ENCODE measurements around the gene TCF12.

The TCF12 gene

DNA sequence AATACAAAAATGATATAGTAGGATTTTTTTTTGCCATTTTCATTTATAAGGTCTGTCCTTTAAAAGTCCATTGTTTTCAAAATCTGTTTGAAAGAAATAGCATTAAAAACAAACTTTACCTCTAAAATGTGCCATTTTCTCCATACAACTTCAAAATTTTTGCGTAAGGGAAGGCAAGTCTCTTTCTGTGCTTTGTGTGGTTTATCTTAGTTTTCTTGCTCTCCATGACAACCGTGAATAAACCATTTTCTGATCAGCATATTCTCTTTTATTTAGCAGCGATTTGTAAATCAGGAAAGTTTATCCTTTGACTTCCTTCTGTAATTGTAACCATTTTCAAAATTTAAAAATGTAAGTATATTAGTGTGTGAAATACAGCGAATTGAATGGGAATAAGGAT lies 310.0 kb downstream of the TCF12 start:
- H3K27ac ChIP-seq, result no peak overlapping the region
- H3K4me2 ChIP-seq (ENCODE audit: low read length), result no peak overlapping the region
- H3K27me3 ChIP-seq (ENCODE audit: control insufficient read depth, insufficient read depth, low read length), result no peaks in the 10 kb centered on the region
- TF ChIP-seq, protein P1, sequence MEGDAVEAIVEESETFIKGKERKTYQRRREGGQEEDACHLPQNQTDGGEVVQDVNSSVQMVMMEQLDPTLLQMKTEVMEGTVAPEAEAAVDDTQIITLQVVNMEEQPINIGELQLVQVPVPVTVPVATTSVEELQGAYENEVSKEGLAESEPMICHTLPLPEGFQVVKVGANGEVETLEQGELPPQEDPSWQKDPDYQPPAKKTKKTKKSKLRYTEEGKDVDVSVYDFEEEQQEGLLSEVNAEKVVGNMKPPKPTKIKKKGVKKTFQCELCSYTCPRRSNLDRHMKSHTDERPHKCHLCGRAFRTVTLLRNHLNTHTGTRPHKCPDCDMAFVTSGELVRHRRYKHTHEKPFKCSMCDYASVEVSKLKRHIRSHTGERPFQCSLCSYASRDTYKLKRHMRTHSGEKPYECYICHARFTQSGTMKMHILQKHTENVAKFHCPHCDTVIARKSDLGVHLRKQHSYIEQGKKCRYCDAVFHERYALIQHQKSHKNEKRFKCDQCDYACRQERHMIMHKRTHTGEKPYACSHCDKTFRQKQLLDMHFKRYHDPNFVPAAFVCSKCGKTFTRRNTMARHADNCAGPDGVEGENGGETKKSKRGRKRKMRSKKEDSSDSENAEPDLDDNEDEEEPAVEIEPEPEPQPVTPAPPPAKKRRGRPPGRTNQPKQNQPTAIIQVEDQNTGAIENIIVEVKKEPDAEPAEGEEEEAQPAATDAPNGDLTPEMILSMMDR (IDR thresholded peaks at IDR 0.05), result no peak
- no peaks in the 10 kb centered on the region for H3K4me1 ChIP-seq
- H3K4me3 ChIP-seq (ENCODE audit: low read depth, low read length), result no peak overlapping the region
- H3K9ac ChIP-seq, result no peak overlapping the region
- no peaks in the 10 kb centered on the region for H3K36me3 ChIP-seq (ENCODE audit: control insufficient read depth, insufficient read depth, low read length)
- peaks cover 2% of the 10 kb centered on the region for H3K79me2 ChIP-seq
- no peaks in the 10 kb centered on the region for H3K9me3 ChIP-seq (ENCODE audit: control insufficient read depth, low read length)
- no peak overlapping the region for H2AFZ ChIP-seq

DNA sequence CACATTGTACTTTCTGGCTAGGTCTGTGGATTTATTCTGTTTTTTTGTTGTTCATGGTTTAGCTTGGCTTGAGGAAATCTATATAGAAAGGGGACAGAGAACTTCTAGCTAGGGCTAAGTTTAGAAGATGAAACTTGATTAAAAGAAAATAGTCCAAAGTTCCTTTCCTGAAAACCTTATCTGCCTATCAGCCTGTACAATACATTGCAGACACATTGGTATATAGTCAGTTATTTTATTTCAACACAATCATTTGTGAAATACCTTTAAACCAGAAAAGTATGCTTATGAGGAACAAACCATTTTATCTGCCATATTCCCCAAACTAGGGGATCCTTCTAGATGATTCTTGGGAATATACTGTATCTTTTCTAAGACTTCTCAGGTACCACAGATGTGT lies 310.6 kb downstream of the TCF12 start:
- H3K9me3 ChIP-seq (ENCODE audit: control insufficient read depth, low read length), result no peaks in the 10 kb centered on the region
- no peaks in the 10 kb centered on the region for H3K36me3 ChIP-seq (ENCODE audit: control insufficient read depth, insufficient read depth, low read length)
- no peak overlapping the region for H3K4me2 ChIP-seq (ENCODE audit: low read length)
- H2AFZ ChIP-seq, result no peak overlapping the region
- no peak overlapping the region for H3K9ac ChIP-seq
- peaks cover 2% of the 10 kb centered on the region for H3K79me2 ChIP-seq
- no peaks in the 10 kb centered on the region for H3K27me3 ChIP-seq (ENCODE audit: control insufficient read depth, insufficient read depth, low read length)
- H3K4me1 ChIP-seq, result no peaks in the 10 kb centered on the region
- no peak overlapping the region for H3K4me3 ChIP-seq (ENCODE audit: low read depth, low read length)
- TF ChIP-seq, protein P1 (IDR thresholded peaks at IDR 0.05), result no peak
- H3K27ac ChIP-seq, result no peak overlapping the region

DNA sequence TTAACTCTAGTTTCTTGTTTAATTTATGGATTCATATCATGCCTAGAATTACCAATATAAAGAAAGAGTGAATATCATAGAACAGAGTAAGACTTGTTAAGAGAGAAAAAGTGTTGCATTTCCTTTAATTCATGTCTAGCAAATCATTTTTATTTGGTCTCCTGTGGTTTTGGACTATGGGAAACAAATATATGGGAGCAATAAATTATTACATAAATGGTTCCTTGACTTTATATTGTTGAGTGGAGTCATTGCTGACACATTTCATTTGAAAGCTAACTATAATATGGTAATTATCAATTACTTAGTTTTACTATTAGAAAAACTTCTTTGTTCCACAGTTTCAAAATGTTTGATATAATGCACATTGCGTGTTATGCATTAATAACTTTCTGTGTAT lies 313.1 kb downstream of the TCF12 start:
- no peak overlapping the region for H3K4me2 ChIP-seq (ENCODE audit: low read length)
- H3K27me3 ChIP-seq (ENCODE audit: control insufficient read depth, insufficient read depth, low read length), result no peaks in the 10 kb centered on the region
- no peaks in the 10 kb centered on the region for H3K9me3 ChIP-seq (ENCODE audit: control insufficient read depth, low read length)
- TF ChIP-seq, protein P1 (IDR thresholded peaks at IDR 0.05), result no peak
- peaks cover 2% of the 10 kb centered on the region for H3K79me2 ChIP-seq
- H3K9ac ChIP-seq, result no peak overlapping the region
- no peak overlapping the region for H3K27ac ChIP-seq
- no peak overlapping the region for H2AFZ ChIP-seq
- no peaks in the 10 kb centered on the region for H3K4me1 ChIP-seq
- H3K36me3 ChIP-seq (ENCODE audit: control insufficient read depth, insufficient read depth, low read length), result no peaks in the 10 kb centered on the region
- H3K4me3 ChIP-seq (ENCODE audit: low read depth, low read length), result no peak overlapping the region

DNA sequence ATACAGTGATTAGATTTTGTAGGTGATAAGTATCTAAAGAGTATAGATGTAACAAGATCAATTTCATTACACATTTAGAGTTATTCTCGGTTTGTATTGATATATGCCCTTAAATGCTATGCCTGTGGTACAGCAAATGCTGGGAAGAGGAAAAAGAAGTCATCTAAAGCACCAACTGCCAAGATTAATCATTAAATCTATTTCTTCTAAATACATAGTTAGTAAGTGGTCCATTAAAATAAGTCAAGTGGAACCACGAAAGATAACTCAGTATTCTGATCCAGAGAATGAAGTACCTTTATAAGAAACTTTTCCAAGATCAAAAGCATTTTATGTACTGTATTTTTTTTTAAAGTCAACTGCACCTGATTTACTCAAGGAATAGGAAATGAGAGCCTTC lies 315.7 kb downstream of the TCF12 start:
- Histone ChIP-seq H3K9me3 (ENCODE audit: control insufficient read depth, low read length) (no peaks in the 10 kb centered on the region), H3K27me3 (ENCODE audit: control insufficient read depth, insufficient read depth, low read length) (no peaks in the 10 kb centered on the region), H3K4me3 (ENCODE audit: low read depth, low read length) (no peak overlapping the region), H3K4me2 (ENCODE audit: low read length) (no peak overlapping the region), H2AFZ (no peak overlapping the region), H3K79me2 (no peaks in the 10 kb centered on the region), H3K27ac (no peak overlapping the region), H3K9ac (no peak overlapping the region), H3K4me1 (no peaks in the 10 kb centered on the region), H3K36me3 (ENCODE audit: control insufficient read depth, insufficient read depth, low read length) (no peaks in the 10 kb centered on the region)
- TF ChIP-seq, protein P1 (IDR thresholded peaks at IDR 0.05), result no peak

DNA sequence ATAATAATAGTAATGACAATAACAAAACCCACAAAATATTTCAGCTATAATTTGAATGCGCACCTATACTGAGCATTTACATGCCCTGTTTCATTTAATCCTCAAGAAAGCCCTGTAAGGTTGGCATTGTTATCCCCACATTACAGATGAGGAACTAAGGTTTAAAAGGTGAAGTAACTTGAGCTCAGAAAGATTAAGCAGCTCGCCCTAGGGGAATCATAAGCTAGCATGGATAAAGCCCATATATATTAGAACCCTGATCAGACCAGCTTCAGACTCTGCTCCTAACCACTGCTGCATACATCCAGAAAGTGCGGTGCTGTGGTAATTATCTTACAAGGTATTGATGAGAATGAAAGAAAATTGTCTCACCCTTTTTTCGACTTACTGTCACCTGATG lies 316.7 kb downstream of the TCF12 start:
- H3K4me3 ChIP-seq (ENCODE audit: low read depth, low read length), result no peak overlapping the region
- no peaks in the 10 kb centered on the region for H3K79me2 ChIP-seq
- H3K9me3 ChIP-seq (ENCODE audit: control insufficient read depth, low read length), result no peaks in the 10 kb centered on the region
- no peak overlapping the region for H3K4me2 ChIP-seq (ENCODE audit: low read length)
- H2AFZ ChIP-seq, result no peak overlapping the region
- no peaks in the 10 kb centered on the region for H3K27me3 ChIP-seq (ENCODE audit: control insufficient read depth, insufficient read depth, low read length)
- H3K4me1 ChIP-seq, result no peaks in the 10 kb centered on the region
- TF ChIP-seq, protein P1 (IDR thresholded peaks at IDR 0.05), result no peak
- no peak overlapping the region for H3K9ac ChIP-seq
- no peak overlapping the region for H3K27ac ChIP-seq
- H3K36me3 ChIP-seq (ENCODE audit: control insufficient read depth, insufficient read depth, low read length), result no peaks in the 10 kb centered on the region
